CD4-positive, CD25-positive, alpha-beta regulatory T cell (primary cell): ENCODE data around the gene YJEFN3. TPM values are rescaled to one million over a fixed set of nuclear protein-coding genes. Genes with fewer than 3 reads are reported as not detected.

Experiments
- ATAC-seq, 2 donors: fragments of 150-1000 bp; cut with Tn5 transposase; one replicate each; pipeline ENCODE4 v1.10.0; 2021; ENCODE audit warnings: low read depth in 2 of 2, moderate number of reproducible peaks in 2 of 2, moderate library complexity in 1 of 2
- DNase-seq, 3 donors: peaks; one replicate each; pipeline versions ENCODE4 v3.0.0 to v3.0.0-alpha.2; 2012 to 2022; ENCODE audit warnings: mixed read lengths in 1 of 3
- H3K27ac ChIP-seq: one replicate; pipeline ENCODE4 v1.7.0; 2013; ENCODE audit warnings: mild to moderate bottlenecking, low read length; ENCODE audit not compliant: insufficient read depth, poor library complexity, severe bottlenecking
- H3K27me3 ChIP-seq: one replicate; pipeline ENCODE4 v1.7.0; 2013; ENCODE audit warnings: low read length; ENCODE audit not compliant: control insufficient read depth, insufficient read depth
- H3K36me3 ChIP-seq: one replicate; pipeline ENCODE4 v1.7.0; 2013; ENCODE audit warnings: mild to moderate bottlenecking, low read length, moderate library complexity; ENCODE audit not compliant: control insufficient read depth, insufficient read depth
- H3K4me1 ChIP-seq: 2 replicates; pipeline ENCODE4 v1.7.0; 2013; ENCODE audit warnings: mild to moderate bottlenecking, low read length; ENCODE audit not compliant: insufficient read depth, control insufficient read depth, poor library complexity, severe bottlenecking
- H3K4me3 ChIP-seq: one replicate; pipeline ENCODE4 v1.7.0; 2013; ENCODE audit warnings: low read depth, mild to moderate bottlenecking, low read length, moderate library complexity
- H3K9me3 ChIP-seq, 2 experiments: 1 replicate in 1 of 2; 2 replicates in 1 of 2; pipeline ENCODE4 v1.7.0; 2013; ENCODE audit warnings: low read length in 2 of 2, mild to moderate bottlenecking in 1 of 2, moderate library complexity in 1 of 2; ENCODE audit not compliant: control insufficient read depth in 2 of 2
- H3K27ac Mint-ChIP-seq, 3 donors: one replicate each; pipeline ENCODE4 v1.8.0; 2020 to 2022; ENCODE audit warnings: mild to moderate bottlenecking in 3 of 3, mixed read lengths in 3 of 3, moderate library complexity in 2 of 3
- H3K27me3 Mint-ChIP-seq: one replicate; pipeline ENCODE4 v1.8.0; 2022; ENCODE audit warnings: mild to moderate bottlenecking, mixed read lengths
- H3K36me3 Mint-ChIP-seq: one replicate; pipeline ENCODE4 v1.8.0; 2020; ENCODE audit warnings: mixed read lengths
- H3K4me1 Mint-ChIP-seq, 4 donors: one replicate each; pipeline ENCODE4 v1.8.0; 2020 to 2022; ENCODE audit warnings: mixed read lengths in 4 of 4, mild to moderate bottlenecking in 1 of 4
- H3K4me3 Mint-ChIP-seq, 4 donors: one replicate each; pipeline ENCODE4 v1.8.0; 2020 to 2022; ENCODE audit warnings: mild to moderate bottlenecking in 4 of 4, mixed read lengths in 4 of 4, moderate library complexity in 3 of 4
- H3K9me3 Mint-ChIP-seq, 7 donors: one replicate each; pipeline ENCODE4 v1.8.0; 2020 to 2022; ENCODE audit warnings: mixed read lengths in 7 of 7, mild to moderate bottlenecking in 3 of 7, moderate library complexity in 2 of 7
- polyA plus RNA-seq, 4 donors: library from polyadenylated mRNA; unstranded; fragments of 300-500 nt; fragmentation: Illumina TruSeq; gene quantifications; one replicate each; pipeline ENCODE4 v1.2.3, GENCODE V29; 2021
- total RNA-seq: library from RNA; stranded (reverse); gene quantifications from one replicate; pipeline ENCODE4 v1.2.3, GENCODE V29; 2022

YJEFN3 gene
- total and polyA plus RNA-seq, 5 donors from 2014 or later: 6.6 TPM; not detected in 4

- DNase-seq (no peak), ATAC-seq (no peak)
- Mint-ChIP-seq H3K36me3 (peaks cover 27% of the 10 kb centered on the region), H3K27me3 (no peaks in the 10 kb centered on the region), H3K9me3 (no peaks in the 10 kb centered on the region), H3K27ac (no peak overlapping the region), H3K4me1 (peaks cover 0 to 14% (median 6%) of the 10 kb centered on the region in 4 donors), H3K4me3 (no peak overlapping the region)
- Histone ChIP-seq H3K4me1 (no peaks in the 10 kb centered on the region), H3K9me3 (no peaks in the 10 kb centered on the region), H3K27me3 (no peaks in the 10 kb centered on the region), H3K36me3 (peaks cover 40% of the 10 kb centered on the region), H3K4me3 (no peak overlapping the region), H3K27ac (no peak overlapping the region)
Observed at GRCh38 chr19:19571071-19571786, 42.5 kb downstream of the YJEFN3 start.

- H3K27me3 ChIP-seq: no peaks in the 10 kb centered on the region
- no peaks in the 10 kb centered on the region for H3K4me1 ChIP-seq
- H3K27ac Mint-ChIP-seq: peak overlapping the region in 2 of 3 donors; percentile 12 to 97
- H3K4me1 Mint-ChIP-seq: peaks cover 0 to 25% (median 5%) of the 10 kb centered on the region in 4 donors
- DNase-seq: no peak
- H3K4me3 Mint-ChIP-seq: no peak overlapping the region
- peaks cover 8% of the 10 kb centered on the region for H3K36me3 ChIP-seq
- H3K9me3 Mint-ChIP-seq: no peaks in the 10 kb centered on the region
- no peak for ATAC-seq
- no peak overlapping the region for H3K4me3 ChIP-seq
- H3K27ac ChIP-seq: no peak overlapping the region
- H3K9me3 ChIP-seq: no peaks in the 10 kb centered on the region
- peaks cover 12% of the 10 kb centered on the region for H3K36me3 Mint-ChIP-seq
- H3K27me3 Mint-ChIP-seq: no peaks in the 10 kb centered on the region
Observed at GRCh38 chr19:19575411-19575810, 46.7 kb downstream of the YJEFN3 start.

GRCh38 chr19:19578252-19578651 lies 49.5 kb downstream of the YJEFN3 start:
- Mint-ChIP-seq H3K27ac (no peak overlapping the region), H3K27me3 (no peaks in the 10 kb centered on the region), H3K4me1 (peaks cover 0 to 43% (median 12%) of the 10 kb centered on the region in 4 donors), H3K4me3 (no peak overlapping the region), H3K9me3 (no peaks in the 10 kb centered on the region), H3K36me3 (peaks cover 6% of the 10 kb centered on the region)
- Histone ChIP-seq H3K27ac (no peak overlapping the region), H3K4me1 (peaks cover 8% of the 10 kb centered on the region), H3K27me3 (no peaks in the 10 kb centered on the region), H3K36me3 (peaks cover 2% of the 10 kb centered on the region), H3K9me3 (no peaks in the 10 kb centered on the region), H3K4me3 (no peak overlapping the region)
- DNase-seq (no peak), ATAC-seq (no peak)

GRCh38 chr19:19579533-19580361 lies 51.0 kb downstream of the YJEFN3 start:
- Mint-ChIP-seq H3K4me3 (peak overlapping the region in 1 of 4 donors; percentile 35), H3K36me3 (peaks cover 5% of the 10 kb centered on the region), H3K27ac (peak overlapping the region in 2 of 3 donors; percentile 81 to 83), H3K4me1 (peaks cover 0 to 39% (median 10%) of the 10 kb centered on the region in 4 donors), H3K9me3 (no peaks in the 10 kb centered on the region), H3K27me3 (no peaks in the 10 kb centered on the region)
- Histone ChIP-seq H3K27ac (no peak overlapping the region), H3K36me3 (peaks cover 3% of the 10 kb centered on the region), H3K9me3 (no peaks in the 10 kb centered on the region), H3K4me3 (no peak overlapping the region), H3K27me3 (no peaks in the 10 kb centered on the region), H3K4me1 (peaks cover 8% of the 10 kb centered on the region)
- ATAC-seq (no peak), DNase-seq (peak in 1 of 3 donors; percentile 35)

- no peaks in the 10 kb centered on the region for H3K9me3 Mint-ChIP-seq
- no peak overlapping the region for H3K4me3 ChIP-seq
- H3K4me1 ChIP-seq: peaks cover 8% of the 10 kb centered on the region
- H3K27me3 Mint-ChIP-seq: no peaks in the 10 kb centered on the region
- peaks cover 4% of the 10 kb centered on the region for H3K36me3 ChIP-seq
- no peaks in the 10 kb centered on the region for H3K9me3 ChIP-seq
- peak overlapping the region in 2 of 3 donors; percentile 45 to 81 for H3K27ac Mint-ChIP-seq
- ATAC-seq (no peak), DNase-seq (no peak)
- peaks cover 6% of the 10 kb centered on the region for H3K36me3 Mint-ChIP-seq
- H3K27me3 ChIP-seq: no peaks in the 10 kb centered on the region
- H3K27ac ChIP-seq: no peak overlapping the region
- H3K4me3 Mint-ChIP-seq: no peak overlapping the region
- peaks cover 0 to 40% (median 11%) of the 10 kb centered on the region in 4 donors for H3K4me1 Mint-ChIP-seq
Observed at GRCh38 chr19:19580418-19580817, 51.7 kb downstream of the YJEFN3 start.

GRCh38 chr19:19581391-19581790 lies 52.7 kb downstream of the YJEFN3 start:
- Mint-ChIP-seq H3K36me3 (peaks cover 6% of the 10 kb centered on the region), H3K4me1 (peaks cover 0 to 43% (median 10%) of the 10 kb centered on the region in 4 donors), H3K9me3 (no peaks in the 10 kb centered on the region), H3K27ac (peak overlapping the region; percentile 81 to 94 (median 93)), H3K27me3 (no peaks in the 10 kb centered on the region), H3K4me3 (no peak overlapping the region)
- H3K36me3 ChIP-seq: peaks cover 5% of the 10 kb centered on the region
- no peak overlapping the region for H3K27ac ChIP-seq
- peaks cover 8% of the 10 kb centered on the region for H3K4me1 ChIP-seq
- DNase-seq: no peak
- no peak for ATAC-seq
- H3K9me3 ChIP-seq: no peaks in the 10 kb centered on the region
- H3K27me3 ChIP-seq: no peaks in the 10 kb centered on the region
- no peak overlapping the region for H3K4me3 ChIP-seq

GRCh38 chr19:19582471-19582870 lies 53.8 kb downstream of the YJEFN3 start:
- H3K4me3 ChIP-seq: no peak overlapping the region
- no peak overlapping the region for H3K27ac ChIP-seq
- peaks cover 0 to 43% (median 10%) of the 10 kb centered on the region in 4 donors for H3K4me1 Mint-ChIP-seq
- no peaks in the 10 kb centered on the region for H3K27me3 ChIP-seq
- peaks cover 6% of the 10 kb centered on the region for H3K36me3 ChIP-seq
- DNase-seq: no peak
- H3K27me3 Mint-ChIP-seq: no peaks in the 10 kb centered on the region
- H3K27ac Mint-ChIP-seq: peak overlapping the region in 2 of 3 donors; percentile 81 to 94
- ATAC-seq: no peak
- no peaks in the 10 kb centered on the region for H3K9me3 Mint-ChIP-seq
- H3K9me3 ChIP-seq: no peaks in the 10 kb centered on the region
- no peak overlapping the region for H3K4me3 Mint-ChIP-seq
- peaks cover 6% of the 10 kb centered on the region for H3K36me3 Mint-ChIP-seq
- H3K4me1 ChIP-seq: peaks cover 8% of the 10 kb centered on the region
